ENCODE measurements around the gene MTCL1.
"Not testable (repeated sequence)": the region's sequence is repeated elsewhere in the genome, so short reads cannot be mapped to it uniquely, and the experiment has no call there.

The MTCL1 gene

GRCh38 chr18:8745355-8746014 lies 40.1 kb downstream of the MTCL1 start:
- no peak for DNase-seq

GRCh38 chr18:8747440-8747937 lies 42.1 kb downstream of the MTCL1 start:
- peak; percentile 88 for DNase-seq

- DNase-seq = no peak
These were observed 44.1 kb downstream of the MTCL1 start for GRCh38 chr18:8749492-8749891.

- DNase-seq = no peak
These were observed 45.6 kb downstream of the MTCL1 start for GRCh38 chr18:8750954-8751415.

DNA sequence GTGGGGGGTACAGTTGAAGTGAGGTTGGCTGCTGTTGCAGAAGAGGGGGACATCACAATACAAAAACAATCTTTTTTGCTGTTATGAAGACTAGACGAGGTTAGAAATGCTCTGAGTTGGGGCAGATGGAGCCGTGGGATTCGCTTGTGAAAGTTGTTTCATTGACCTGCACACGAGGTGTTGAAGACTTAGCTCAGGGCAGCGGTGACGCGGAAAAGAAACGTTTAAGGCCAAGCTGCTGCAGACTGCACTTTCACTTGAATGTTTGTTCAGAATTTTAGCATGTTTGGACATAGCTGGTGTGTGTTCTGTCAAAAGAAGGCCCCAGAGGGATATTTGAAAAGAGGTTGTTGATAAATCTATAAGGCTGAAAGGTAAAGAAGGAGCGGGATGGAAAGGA lies 46.3 kb downstream of the MTCL1 start:
- DNase-seq = no peak

DNA sequence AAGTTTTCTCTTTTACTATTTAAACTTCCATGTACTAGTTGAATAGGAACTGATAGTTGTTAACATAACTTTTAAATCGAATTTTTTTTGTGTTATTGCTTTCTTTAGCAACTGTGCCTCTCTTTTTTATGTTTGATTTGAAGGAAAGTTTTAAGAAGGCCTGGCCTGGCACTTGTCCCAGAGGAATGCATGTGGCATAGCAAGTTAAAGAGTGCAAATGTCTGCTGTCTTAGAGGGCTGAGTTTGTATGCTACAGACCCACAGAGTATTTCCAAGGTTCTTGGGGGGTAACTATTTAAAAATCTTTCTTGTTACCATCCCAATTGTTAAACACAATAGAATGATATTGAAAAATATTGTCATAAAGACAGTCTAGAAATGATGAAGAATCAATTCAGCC lies 47.0 kb downstream of the MTCL1 start:
- DNase-seq = no peak

DNA sequence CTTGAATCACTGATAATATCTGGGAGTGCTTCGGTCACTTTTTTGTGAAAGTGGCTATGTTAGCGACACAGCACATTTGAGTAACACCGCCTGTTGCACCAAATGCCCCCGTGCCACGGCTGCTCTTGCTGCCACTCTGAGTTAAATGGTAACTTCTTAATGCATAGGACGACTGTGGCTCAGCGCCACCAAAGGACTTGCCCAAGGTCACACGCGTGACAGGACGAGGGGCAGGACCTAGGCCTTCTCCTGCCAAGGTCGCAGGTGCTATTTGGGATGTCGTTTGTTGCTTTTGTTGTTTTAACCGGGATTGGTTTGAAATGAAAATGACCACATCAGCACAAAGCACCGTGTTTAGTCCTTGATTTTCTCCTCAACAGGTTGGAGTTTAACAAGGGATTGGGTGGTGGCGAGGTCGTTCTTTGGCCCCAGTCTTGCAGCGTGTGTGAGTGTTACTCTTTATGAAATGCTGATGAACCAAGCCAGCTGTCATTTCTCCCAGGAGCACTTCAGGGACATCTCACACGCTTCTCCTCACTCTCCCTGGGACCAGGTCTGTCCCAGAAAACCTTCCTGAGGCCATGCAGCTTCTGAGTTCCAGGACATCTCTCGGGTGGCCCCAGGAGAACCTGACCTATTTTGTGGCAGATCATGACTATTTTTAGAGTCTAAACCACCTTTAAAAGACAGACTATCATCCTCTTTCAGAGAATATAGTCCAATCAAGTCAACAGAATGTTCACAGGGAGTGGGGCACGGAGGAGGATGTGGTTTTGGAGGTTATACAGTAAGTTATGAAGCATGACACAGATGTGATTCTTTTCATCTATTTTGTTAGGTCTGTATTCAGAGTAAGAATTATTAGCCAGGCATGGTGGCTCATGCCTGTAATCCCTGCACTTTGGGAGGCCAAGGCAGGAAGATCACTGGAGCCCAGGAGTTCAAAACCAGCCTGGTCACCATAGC lies 49.9 kb downstream of the MTCL1 start:
- peak; percentile 52 for DNase-seq

DNA sequence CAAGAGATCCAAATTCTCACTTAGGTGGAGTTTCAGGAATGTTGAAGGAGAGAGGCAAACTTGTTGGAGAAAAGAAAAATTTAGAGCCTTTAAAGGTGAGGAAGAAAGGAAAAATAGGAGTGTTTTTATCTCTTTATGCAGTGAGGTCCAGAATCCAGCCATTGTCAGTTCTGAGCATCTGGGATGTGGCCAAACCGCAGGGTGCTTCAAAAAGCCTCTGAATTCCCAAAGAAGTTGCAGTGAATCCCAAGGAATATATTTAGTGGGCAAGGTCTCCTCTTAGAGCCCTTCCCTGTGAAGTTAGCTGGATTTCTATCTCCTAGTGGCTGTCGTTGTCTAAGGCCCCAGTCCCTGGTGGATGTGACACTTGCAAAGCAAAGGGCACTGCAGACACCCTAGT lies 51.2 kb downstream of the MTCL1 start:
- no peak for DNase-seq

DNA sequence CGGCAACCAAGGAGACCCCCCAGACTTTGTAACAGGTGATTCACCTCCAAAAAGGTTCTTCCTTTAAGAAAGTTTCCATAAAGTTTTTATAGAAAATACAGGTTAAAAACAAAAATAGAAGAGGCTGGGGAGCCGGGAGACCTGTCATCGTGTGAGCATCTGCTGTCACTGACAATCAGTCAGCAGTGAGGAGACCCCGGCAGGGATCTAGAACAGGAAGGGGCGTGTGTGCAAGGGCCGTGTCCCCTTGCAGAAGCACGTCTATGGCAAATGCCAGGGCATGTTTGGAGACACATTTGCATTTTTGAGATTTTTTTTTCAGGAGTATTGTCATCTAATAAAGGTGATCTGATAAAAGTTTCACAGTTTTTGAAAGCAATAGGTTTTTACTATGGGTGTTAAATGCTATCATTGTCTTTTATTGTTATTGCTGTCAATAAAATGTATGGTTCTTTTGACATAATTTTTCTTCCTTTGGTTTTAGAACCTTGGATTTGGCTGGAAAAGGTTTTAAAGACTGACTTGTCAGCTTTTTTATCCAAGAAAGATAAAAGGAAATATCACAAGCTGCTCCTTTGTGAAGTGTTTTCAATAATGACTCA lies 52.1 kb downstream of the MTCL1 start:
- DNase-seq = no peak

DNA sequence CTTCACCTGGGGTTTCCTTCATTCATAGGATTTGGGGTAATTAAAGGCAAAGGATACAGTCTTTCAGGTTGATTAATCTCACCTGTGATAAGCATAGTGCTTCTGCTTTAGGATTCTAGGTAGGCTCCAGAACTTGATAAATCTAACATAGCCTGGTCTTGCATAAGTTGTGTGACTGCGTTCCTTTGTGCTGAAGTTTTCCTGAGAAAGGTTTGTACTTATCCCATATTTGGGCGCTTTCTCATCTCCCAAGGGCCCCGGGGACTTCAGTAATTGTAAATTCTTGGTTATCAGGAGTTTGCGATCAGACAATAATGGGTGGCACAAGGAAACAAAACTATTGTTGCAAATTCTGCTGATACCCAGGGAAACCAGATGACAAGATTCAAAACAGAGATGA lies 53.1 kb downstream of the MTCL1 start:
- DNase-seq = no peak

DNA sequence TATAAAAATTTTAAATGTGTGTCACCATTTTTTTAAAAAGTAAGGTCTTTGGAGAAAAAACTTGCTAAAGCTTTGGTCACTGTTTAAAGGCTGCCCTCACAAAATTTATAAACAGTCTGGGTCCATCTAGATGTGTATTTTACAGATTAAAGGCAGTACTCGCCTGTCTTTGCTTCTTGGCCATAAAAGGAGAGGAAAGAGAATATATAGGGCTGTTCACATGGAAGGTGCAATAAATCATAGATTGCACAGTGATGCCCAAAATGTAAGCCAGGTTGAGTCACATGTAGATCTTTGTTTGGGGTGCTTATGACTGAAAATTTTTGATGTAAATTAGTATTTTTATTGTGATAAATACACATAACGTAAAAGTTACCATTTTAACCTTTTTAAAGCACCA lies 55.6 kb downstream of the MTCL1 start:
- DNase-seq = no peak

DNA sequence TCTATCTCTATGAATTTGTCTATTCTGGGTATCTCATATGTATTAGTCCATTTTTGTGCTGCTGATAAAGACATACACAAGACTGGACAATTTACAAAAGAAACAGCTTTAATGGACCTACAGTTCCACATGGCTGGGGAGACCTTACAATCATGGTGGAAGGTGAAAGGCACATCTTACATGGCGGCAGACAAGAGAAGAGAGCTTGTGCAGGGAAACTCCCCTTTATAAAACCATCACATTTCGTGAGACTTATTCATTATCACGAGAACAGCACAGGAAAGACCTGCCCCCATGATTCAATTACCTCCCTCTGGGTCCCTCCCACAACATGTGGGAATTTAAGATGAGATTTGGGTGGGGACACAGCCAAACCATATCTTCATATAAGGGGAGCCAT lies 56.2 kb downstream of the MTCL1 start:
- not testable (repeated sequence) for DNase-seq

GRCh38 chr18:8762968-8763367 lies 57.6 kb downstream of the MTCL1 start:
- DNase-seq = no peak

DNA sequence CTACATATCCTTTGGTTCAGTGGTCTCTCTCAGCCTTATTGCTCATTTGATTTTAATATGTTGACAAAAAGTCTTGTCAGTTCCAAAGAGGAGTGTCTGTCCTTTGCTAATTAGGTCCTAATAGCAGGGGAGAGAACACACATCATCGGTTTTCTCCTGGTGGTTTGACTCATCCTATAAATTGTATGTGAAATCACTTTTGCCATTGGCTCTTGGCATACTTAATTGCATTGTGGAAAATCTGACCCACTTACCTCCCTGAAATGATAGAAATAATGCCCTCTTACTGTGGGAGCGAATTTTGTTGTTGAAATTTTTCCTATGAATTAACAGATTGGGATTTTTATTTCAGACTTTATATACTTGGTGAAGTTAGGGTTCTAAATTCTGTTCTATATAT lies 58.3 kb downstream of the MTCL1 start:
- no peak for DNase-seq

DNA sequence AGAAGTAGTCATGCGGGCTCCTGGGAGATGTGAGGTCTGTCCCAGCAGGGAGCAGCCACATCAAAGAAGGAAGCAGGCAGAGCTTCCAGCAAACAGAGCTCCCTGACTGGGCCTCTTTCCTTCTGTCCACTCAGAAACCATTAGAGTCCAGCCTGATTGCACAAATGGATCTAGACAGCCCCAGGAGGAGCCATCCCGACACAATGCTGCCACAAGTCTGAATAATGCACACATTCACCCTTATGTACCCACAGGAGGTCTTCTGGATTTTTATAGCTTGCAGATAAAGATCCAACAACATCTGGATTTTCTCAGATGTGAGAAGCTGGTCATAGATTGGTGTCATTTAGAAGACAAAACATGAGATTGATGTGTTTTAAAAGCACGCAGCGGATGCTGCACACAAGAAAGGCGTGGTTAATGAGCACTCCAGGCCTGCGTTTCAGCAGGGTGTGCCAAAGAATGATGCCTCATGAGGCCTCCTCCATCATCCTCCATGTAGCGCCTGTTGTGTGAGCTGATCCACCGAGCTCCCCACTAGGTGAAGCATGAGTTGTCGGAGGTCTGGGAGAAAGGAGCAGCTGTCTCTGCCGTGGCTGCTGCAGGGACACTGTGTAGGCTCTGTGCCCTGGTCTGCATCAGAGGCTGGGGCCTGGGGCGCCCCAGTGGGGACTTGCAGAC lies 60.6 kb downstream of the MTCL1 start:
- DNase-seq = no peak

- DNase-seq = no peak
These were observed 61.4 kb downstream of the MTCL1 start for GRCh38 chr18:8766559-8767293.

DNA sequence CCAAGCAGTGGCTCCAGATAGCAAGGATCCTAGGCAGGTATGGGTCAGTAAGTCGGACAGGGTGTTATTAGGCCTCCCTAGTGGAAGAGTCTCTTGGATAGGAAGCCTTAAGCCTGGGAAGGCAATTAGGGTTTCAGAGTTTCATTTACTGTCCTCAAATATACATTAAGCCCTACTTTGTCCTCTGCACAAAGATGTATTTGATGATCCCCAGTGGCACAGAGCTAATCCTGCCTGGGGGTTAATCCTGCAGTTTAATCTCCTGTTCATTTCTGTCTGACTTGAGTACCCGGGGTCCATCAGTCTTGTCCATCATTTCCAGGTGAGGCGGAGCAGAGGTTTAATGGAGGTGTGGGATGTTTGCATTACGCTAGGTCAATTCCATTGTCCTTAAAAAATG lies 62.0 kb downstream of the MTCL1 start:
- no peak for DNase-seq

- DNase-seq = no peak
These were observed 64.2 kb downstream of the MTCL1 start for GRCh38 chr18:8769509-8770095.

GRCh38 chr18:8770657-8771056 lies 65.3 kb downstream of the MTCL1 start:
- DNase-seq = no peak

- DNase-seq = no peak
These were observed 66.6 kb downstream of the MTCL1 start for GRCh38 chr18:8771930-8772329.

DNA sequence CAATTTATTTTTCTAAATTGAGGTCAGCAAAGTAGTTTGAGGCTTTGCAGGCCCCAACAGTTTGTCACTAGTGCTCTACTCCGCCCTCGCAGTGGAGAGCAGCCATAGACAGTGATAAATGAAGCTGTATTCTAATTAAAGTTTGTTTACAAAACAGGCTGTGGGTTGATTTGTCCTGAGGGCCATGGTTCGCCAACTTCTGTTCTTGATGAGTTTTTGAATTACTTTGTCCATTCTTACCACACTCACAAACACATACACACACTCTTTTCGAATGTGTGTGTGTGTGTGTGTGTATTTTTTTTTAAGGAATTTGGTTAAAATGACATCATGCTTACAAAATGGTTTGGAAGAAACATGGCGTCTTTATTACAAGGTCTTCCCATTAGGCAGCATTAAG lies 68.6 kb downstream of the MTCL1 start:
- no peak for DNase-seq
